PC-9 (cell line): Measurements from ENCODE around the gene CCSAP. TPM values are rescaled to one million over a fixed set of nuclear protein-coding genes. Genes with fewer than 3 reads are reported as not detected.

ENCODE experiments used
- BruUV-seq: library from RNA; stranded (reverse); fragments of 400-500 nt; replicated peaks from 2 replicates; lab custom pipeline; 2021; lab: Mats Ljungman, UMichigan
- CTCF ChIA-PET: fragments of 300-600 bp; sonication (Branson Sonifier 250); formaldehyde crosslinking; loops from one replicate; lab custom pipeline; 2022; ENCODE audit warnings: antibody characterized with exemption; lab: Charles Lee
- POLR2A ChIA-PET: fragments of 300-600 bp; sonication (Branson Sonifier 250); formaldehyde crosslinking; loops from one replicate; lab custom pipeline; 2022; ENCODE audit warnings: antibody characterized with exemption; ENCODE audit not compliant: unreplicated experiment; lab: Charles Lee
- DNase-seq, 2 experiments: peaks; one replicate each; pipeline versions ENCODE4 v3.0.0 to v3.0.0-alpha.2; 2015 to 2022; ENCODE audit warnings: mixed read lengths in 1 of 2
- H2AFZ ChIP-seq: fragments of 200-600 bp; sonication (generic); 2 replicates; pipeline ENCODE4 v1.8.1; 2017; ENCODE audit warnings: antibody characterized with exemption
- H3F3A ChIP-seq: fragments of 200-600 bp; sonication (generic); 2 replicates; pipeline ENCODE4 v1.8.1; 2017; ENCODE audit warnings: antibody characterized with exemption, mild to moderate bottlenecking, low read depth; ENCODE audit not compliant: insufficient read depth
- H3K27ac ChIP-seq: fragments of 200-600 bp; sonication (generic); 2 replicates; pipeline ENCODE4 v1.6.1; 2016; ENCODE audit warnings: mixed run types
- H3K27me3 ChIP-seq: fragments of 200-600 bp; sonication (generic); 2 replicates; pipeline ENCODE4 v1.6.1; 2016; ENCODE audit warnings: low read depth, mixed run types; ENCODE audit not compliant: insufficient read depth
- H3K36me3 ChIP-seq: fragments of 200-600 bp; sonication (generic); 2 replicates; pipeline ENCODE4 v1.6.1; 2016; ENCODE audit warnings: low read depth, mixed run types
- H3K4me1 ChIP-seq: fragments of 200-600 bp; sonication (generic); replicated peaks from 2 replicates; pipeline ENCODE4 v1.6.1; 2016; ENCODE audit warnings: mixed run types; ENCODE audit not compliant: insufficient read depth
- H3K4me2 ChIP-seq: fragments of 200-600 bp; sonication (generic); 2 replicates; pipeline ENCODE4 v1.6.1; 2017; ENCODE audit warnings: mixed run types
- H3K4me3 ChIP-seq: fragments of 200-600 bp; sonication (generic); 2 replicates; pipeline ENCODE4 v1.6.1; 2016; ENCODE audit warnings: mixed run types
- H3K79me2 ChIP-seq: fragments of 200-600 bp; sonication (generic); 2 replicates; pipeline ENCODE4 v1.6.1; 2017; ENCODE audit warnings: low read depth, mixed run types
- H3K9me2 ChIP-seq: fragments of 200-600 bp; sonication (generic); 2 replicates; pipeline ENCODE4 v1.8.1; 2017; ENCODE audit warnings: mild to moderate bottlenecking; ENCODE audit not compliant: insufficient read depth
- H3K9me3 ChIP-seq: fragments of 200-600 bp; sonication (generic); 2 replicates; pipeline ENCODE4 v1.8.1; 2016; ENCODE audit warnings: low read depth; ENCODE audit not compliant: insufficient read depth
- H4K20me1 ChIP-seq: fragments of 200-600 bp; sonication (generic); 2 replicates; pipeline ENCODE4 v1.8.1; 2017; ENCODE audit not compliant: insufficient read depth
- CTCF ChIP-seq: fragments of 200-600 bp; sonication (generic); conservative IDR thresholded peaks from 2 replicates; pipeline ENCODE4 v1.6.1; 2017; ENCODE audit warnings: mixed run types, antibody characterized with exemption, mild to moderate bottlenecking, moderate library complexity
- EZH2 ChIP-seq: fragments of 200-600 bp; sonication (generic); IDR thresholded peaks from 2 replicates; pipeline ENCODE4 v1.8.0; 2017; ENCODE audit warnings: antibody characterized with exemption, low read depth
- intact Hi-C: fragments of 100-400 bp; cut with micrococcal nuclease; formaldehyde crosslinking; loops from one replicate; pipeline ENCODE4 v1.10.0; 2022; ENCODE audit not compliant: unreplicated experiment
- total RNA-seq: library from RNA; stranded (reverse); gene quantifications from 2 replicates; pipeline ENCODE4 v1.2.3, GENCODE V29; 2021

CCSAP gene
- total RNA-seq, 1 experiment from 2014 or later, result 6.7 TPM

- CTCF ChIA-PET, result no interaction called here
- no peak for DNase-seq
Observed at GRCh38 chr1:229349463-229350385, 6.9 kb upstream of the CCSAP start.

GRCh38 chr1:229347528-229347927 is 4.7 kb upstream of the CCSAP start:
- intact Hi-C loops, result no loop called here
- Histone ChIP-seq H3K4me2 (no peak overlapping the region), H3K9me3 (no peaks in the 10 kb centered on the region), H3K4me3 (no peak overlapping the region), H3F3A (peaks cover 6% of the 10 kb centered on the region; the same call in 1 of the 2 replicates), H3K4me1 (no peaks in the 10 kb centered on the region), H2AFZ (no peak overlapping the region), H3K27ac (no peak overlapping the region), H3K9me2 (no peaks in the 10 kb centered on the region), H4K20me1 (no peaks in the 10 kb centered on the region), H3K27me3 (peaks cover 36% of the 10 kb centered on the region; the same call in 1 of the 2 replicates), H3K79me2 (no peaks in the 10 kb centered on the region), H3K36me3 (no peaks in the 10 kb centered on the region)
- CTCF ChIA-PET, result no interaction called here
- no peak for DNase-seq
- TF ChIP-seq CTCF (no peak), EZH2 (no peak)
- BruUV-seq, result no TSS peak
- POLR2A ChIA-PET, result no interaction called here

More at GRCh38 chr1:229349463-229350385, 6.9 kb upstream of the CCSAP start:
- Histone ChIP-seq H3K9me2 (no peaks in the 10 kb centered on the region), H3K9me3 (peaks cover 8% of the 10 kb centered on the region; the same call in 1 of the 2 replicates), H3K36me3 (no peaks in the 10 kb centered on the region), H3K4me1 (no peaks in the 10 kb centered on the region), H3K27ac (no peak overlapping the region), H3K4me2 (no peak overlapping the region), H3F3A (no peaks in the 10 kb centered on the region), H3K4me3 (no peak overlapping the region), H3K27me3 (peaks cover 47% of the 10 kb centered on the region; the same call in 1 of the 2 replicates), H2AFZ (no peak overlapping the region), H4K20me1 (no peaks in the 10 kb centered on the region), H3K79me2 (no peaks in the 10 kb centered on the region)
- BruUV-seq, result no TSS peak
- intact Hi-C loops, result no loop called here
- POLR2A ChIA-PET, result no interaction called here
- TF ChIP-seq EZH2 (no peak), CTCF (no peak)

- peaks cover 10% of the 10 kb centered on the region; the same call in 1 of the 2 replicates for H3F3A ChIP-seq
- no peak overlapping the region for H3K4me2 ChIP-seq
- no TSS peak for BruUV-seq
- H3K27ac ChIP-seq, result no peak overlapping the region
- TF ChIP-seq EZH2 (no peak), CTCF (no peak)
- H3K36me3 ChIP-seq, result no peaks in the 10 kb centered on the region
- DNase-seq, result no peak
- peaks cover 15% of the 10 kb centered on the region for H3K79me2 ChIP-seq
- ChIA-PET CTCF (interaction anchor here (0.7 kb wide), 1 partner anchor 9 kb away, joined by 5 read pairs; no protein-coding TSS in a partner anchor), POLR2A (no interaction called here)
- H3K9me2 ChIP-seq, result no peaks in the 10 kb centered on the region
- H3K4me1 ChIP-seq, result peaks cover 12% of the 10 kb centered on the region; the same call in 1 of the 2 replicates
- intact Hi-C loops, result loop anchor here (5.0 kb wide), 2 partner anchors 97 to 162 kb away; partner anchors contain the start of gene NUP133
- peaks cover 25% of the 10 kb centered on the region; the same call in 1 of the 2 replicates for H3K27me3 ChIP-seq
- no peak overlapping the region for H2AFZ ChIP-seq
- H3K4me3 ChIP-seq, result no peak overlapping the region
- no peaks in the 10 kb centered on the region for H3K9me3 ChIP-seq
- H4K20me1 ChIP-seq, result no peaks in the 10 kb centered on the region
Observed at GRCh38 chr1:229344937-229345684, 2.3 kb upstream of the CCSAP start.
